Measurements from ENCODE around the gene ELL.

Gene ELL

GRCh38 chr19:18433015-18433691 is 88.7 kb downstream of the ELL start:
- no peak overlapping the region for H3K27ac ChIP-seq (replicated peaks; ENCODE audit: low read length)

GRCh38 chr19:18432275-18433014 is 89.4 kb downstream of the ELL start:
- H3K4ac ChIP-seq (ENCODE audit: low read length), result no peak overlapping the region
- H4K8ac ChIP-seq (ENCODE audit: low read depth, low read length), result no peak overlapping the region
- peak overlapping the region; percentile 87 for H3K18ac ChIP-seq (ENCODE audit: low read length)
- H2BK5ac ChIP-seq (ENCODE audit: low read length), result peak overlapping the region; percentile 77
- WGBS, 2 donors (ENCODE audit: extremely low coverage in 2 of 2, insufficient read length in 2 of 2, insufficient replicate concordance in 1 of 2), result no CpG with 5 or more reads among the region's 13 CpGs
- peak overlapping the region; percentile 97 for H2BK12ac ChIP-seq (ENCODE audit: low read length)
- no peak overlapping the region for H3K4me3 ChIP-seq (ENCODE audit: low read length in 2 of 2)
- H2BK15ac ChIP-seq (ENCODE audit: low read length), result peak overlapping the region; percentile 32
- H2AK5ac ChIP-seq (ENCODE audit: low read depth, low read length), result peak overlapping the region; percentile 100
- no peak for DNase-seq (ENCODE audit: low spot score)
- no peak overlapping the region for H2AFZ ChIP-seq (ENCODE audit: low read length)
- H3K27me3 ChIP-seq (ENCODE audit: control insufficient read depth in 3 of 3, insufficient read depth in 3 of 3, low read depth in 1 of 3, low read length in 3 of 3), result no peaks in the 10 kb centered on the region
- peak overlapping the region; percentile 80 for H3K23ac ChIP-seq (ENCODE audit: low read depth, low read length, poor library complexity)
- H3K27ac ChIP-seq (replicated peaks; ENCODE audit: low read length), result no peak overlapping the region
- H3K4me1 ChIP-seq (ENCODE audit: control insufficient read depth in 2 of 2, insufficient read depth in 1 of 2, low read depth in 1 of 2, low read length in 2 of 2), result peaks cover 40 to 54% of the 10 kb centered on the region in 2 donors
- no peaks in the 10 kb centered on the region for H3K9me3 ChIP-seq (replicated peaks in 1 of 2; ENCODE audit: control insufficient read depth in 2 of 2, insufficient read depth in 1 of 2, low read depth in 1 of 2, low read length in 2 of 2)
- peaks cover 11% of the 10 kb centered on the region for H3K79me1 ChIP-seq (ENCODE audit: low read depth, low read length)
- H3K36me3 ChIP-seq (replicated peaks in 1 of 2; ENCODE audit: control insufficient read depth in 2 of 2, insufficient read depth in 2 of 2, low read length in 2 of 2), result peaks cover 19 to 55% of the 10 kb centered on the region in 2 donors
- peak overlapping the region; percentile 98 for H2BK120ac ChIP-seq (ENCODE audit: low read depth, low read length)
- H3K14ac ChIP-seq (ENCODE audit: low read length), result peak overlapping the region; percentile 63
- H3K9ac ChIP-seq (ENCODE audit: low read depth, low read length, poor library complexity), result peak overlapping the region; percentile 99
- H4K91ac ChIP-seq (ENCODE audit: low read depth, low read length, poor library complexity), result peak overlapping the region; percentile 38
- no peak overlapping the region for H3K4me2 ChIP-seq (ENCODE audit: insufficient read depth, low read length, poor library complexity, severe bottlenecking)

More at GRCh38 chr19:18433015-18433691, 88.7 kb downstream of the ELL start:
- Histone ChIP-seq H3K9me3 (replicated peaks in 1 of 2; ENCODE audit: control insufficient read depth in 2 of 2, insufficient read depth in 1 of 2, low read depth in 1 of 2, low read length in 2 of 2) (no peaks in the 10 kb centered on the region), H2BK15ac (ENCODE audit: low read length) (peak overlapping the region; percentile 32), H3K4ac (ENCODE audit: low read length) (peak overlapping the region; percentile 37), H2BK5ac (ENCODE audit: low read length) (peak overlapping the region; percentile 77), H2BK120ac (ENCODE audit: low read depth, low read length) (peak overlapping the region; percentile 98), H2AFZ (ENCODE audit: low read length) (no peak overlapping the region), H2AK5ac (ENCODE audit: low read depth, low read length) (peak overlapping the region; percentile 100), H3K18ac (ENCODE audit: low read length) (peak overlapping the region; percentile 86), H3K4me3 (ENCODE audit: low read length in 2 of 2) (peak overlapping the region in 1 of 2 donors; percentile 72), H3K27me3 (ENCODE audit: control insufficient read depth in 3 of 3, insufficient read depth in 3 of 3, low read depth in 1 of 3, low read length in 3 of 3) (no peaks in the 10 kb centered on the region), H4K8ac (ENCODE audit: low read depth, low read length) (no peak overlapping the region), H2BK12ac (ENCODE audit: low read length) (peak overlapping the region; percentile 59), H3K79me1 (ENCODE audit: low read depth, low read length) (peaks cover 14% of the 10 kb centered on the region), H3K4me2 (ENCODE audit: insufficient read depth, low read length, poor library complexity, severe bottlenecking) (peak overlapping the region; percentile 61), H3K9ac (ENCODE audit: low read depth, low read length, poor library complexity) (peak overlapping the region; percentile 99), H3K14ac (ENCODE audit: low read length) (no peak overlapping the region), H4K91ac (ENCODE audit: low read depth, low read length, poor library complexity) (no peak overlapping the region), H3K36me3 (replicated peaks in 1 of 2; ENCODE audit: control insufficient read depth in 2 of 2, insufficient read depth in 2 of 2, low read length in 2 of 2) (peaks cover 19 to 54% of the 10 kb centered on the region in 2 donors), H3K4me1 (ENCODE audit: control insufficient read depth in 2 of 2, insufficient read depth in 1 of 2, low read depth in 1 of 2, low read length in 2 of 2) (peaks cover 39 to 48% of the 10 kb centered on the region in 2 donors), H3K23ac (ENCODE audit: low read depth, low read length, poor library complexity) (peak overlapping the region; percentile 91)
- DNase-seq (ENCODE audit: low spot score), result no peak
- no CpG with 5 or more reads among the region's 59 CpGs for WGBS, 2 donors (ENCODE audit: extremely low coverage in 2 of 2, insufficient read length in 2 of 2, insufficient replicate concordance in 1 of 2)

DNA sequence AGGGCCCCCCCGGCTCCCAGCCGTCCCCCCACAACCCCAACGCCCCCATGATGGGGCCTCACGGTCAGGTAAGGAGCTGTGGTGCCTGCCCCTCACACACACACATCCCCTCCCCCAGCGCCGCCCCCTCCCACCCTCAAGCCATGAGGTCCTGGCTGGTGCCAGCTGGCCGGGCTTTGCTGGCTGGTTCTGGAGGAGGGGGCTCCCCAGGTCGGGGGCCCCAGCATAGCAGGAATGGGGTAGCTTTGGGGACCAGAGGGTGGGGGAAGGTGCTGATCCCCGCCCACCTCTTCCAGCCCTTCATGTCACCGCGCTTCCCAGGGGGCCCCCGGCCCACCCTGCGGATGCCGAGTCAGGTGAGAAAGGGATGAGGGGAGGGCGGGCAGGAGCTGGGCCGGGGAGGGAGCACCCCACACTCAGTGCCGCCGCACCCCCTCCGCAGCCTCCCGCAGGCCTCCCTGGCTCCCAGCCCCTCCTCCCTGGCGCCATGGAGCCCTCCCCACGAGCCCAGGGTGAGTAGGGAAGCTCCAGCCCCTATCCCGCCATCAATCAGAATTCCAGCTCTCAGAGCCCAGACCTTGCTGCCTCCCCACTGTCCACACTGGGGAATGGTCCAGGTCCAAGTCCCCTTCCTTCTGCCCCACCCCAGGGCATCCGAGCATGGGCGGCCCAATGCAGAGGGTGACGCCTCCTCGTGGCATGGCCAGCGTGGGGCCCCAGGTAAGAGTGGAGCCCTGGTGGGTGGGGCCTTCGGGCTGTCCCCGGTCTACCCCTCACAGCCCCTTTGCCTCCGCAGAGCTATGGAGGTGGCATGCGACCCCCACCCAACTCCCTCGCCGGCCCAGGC is 90.3 kb downstream of the ELL start:
- Histone ChIP-seq H2BK5ac (ENCODE audit: low read length) (peak overlapping the region; percentile 75), H2BK120ac (ENCODE audit: low read depth, low read length) (peak overlapping the region; percentile 67), H4K91ac (ENCODE audit: low read depth, low read length, poor library complexity) (no peak overlapping the region), H3K18ac (ENCODE audit: low read length) (peak overlapping the region; percentile 87), H3K36me3 (replicated peaks in 1 of 2; ENCODE audit: control insufficient read depth in 2 of 2, insufficient read depth in 2 of 2, low read length in 2 of 2) (peaks cover 19 to 57% of the 10 kb centered on the region in 2 donors), H3K4me2 (ENCODE audit: insufficient read depth, low read length, poor library complexity, severe bottlenecking) (no peak overlapping the region), H3K27me3 (ENCODE audit: control insufficient read depth in 3 of 3, insufficient read depth in 3 of 3, low read depth in 1 of 3, low read length in 3 of 3) (no peaks in the 10 kb centered on the region), H3K9ac (ENCODE audit: low read depth, low read length, poor library complexity) (peak overlapping the region; percentile 60), H3K4ac (ENCODE audit: low read length) (peak overlapping the region; percentile 53), H4K8ac (ENCODE audit: low read depth, low read length) (no peak overlapping the region), H3K9me3 (replicated peaks in 1 of 2; ENCODE audit: control insufficient read depth in 2 of 2, insufficient read depth in 1 of 2, low read depth in 1 of 2, low read length in 2 of 2) (no peaks in the 10 kb centered on the region), H2AK5ac (ENCODE audit: low read depth, low read length) (peak overlapping the region; percentile 100), H2BK15ac (ENCODE audit: low read length) (peak overlapping the region; percentile 32), H3K27ac (replicated peaks; ENCODE audit: low read length) (no peak overlapping the region), H3K14ac (ENCODE audit: low read length) (no peak overlapping the region), H2AFZ (ENCODE audit: low read length) (no peak overlapping the region), H3K23ac (ENCODE audit: low read depth, low read length, poor library complexity) (peak overlapping the region; percentile 80), H3K4me1 (ENCODE audit: control insufficient read depth in 2 of 2, insufficient read depth in 1 of 2, low read depth in 1 of 2, low read length in 2 of 2) (peaks cover 40 to 54% of the 10 kb centered on the region in 2 donors), H3K4me3 (ENCODE audit: low read length in 2 of 2) (no peak overlapping the region), H2BK12ac (ENCODE audit: low read length) (peak overlapping the region; percentile 97), H3K79me1 (ENCODE audit: low read depth, low read length) (peaks cover 11% of the 10 kb centered on the region)
- DNase-seq (ENCODE audit: low spot score), result no peak
- WGBS, 2 donors (ENCODE audit: extremely low coverage in 2 of 2, insufficient read length in 2 of 2, insufficient replicate concordance in 1 of 2), result no CpG with 5 or more reads among the region's 34 CpGs
